Testis (tissue), 2 donors: ENCODE measurements around the gene PERP.

ENCODE experiments used
- CTCF ChIP-seq, 3 experiments: fragments of 450-650 bp in 2 of 3; fragments of 200-600 bp in 1 of 3; sonication (generic) in 1 of 3; IDR thresholded peaks; one replicate each; pipeline ENCODE4 v1.5.1; 2016 to 2019; ENCODE audit warnings: antibody characterized with exemption in 3 of 3, mild to moderate bottlenecking in 2 of 3, moderate library complexity in 1 of 3
- POLR2A ChIP-seq: fragments of 450-650 bp; IDR thresholded peaks from one replicate; pipeline ENCODE4 v1.6.1; 2017; ENCODE audit warnings: antibody characterized with exemption, mild to moderate bottlenecking, moderate library complexity

GRCh38 chr6:138078491-138078890 lies 28.7 kb downstream of the PERP start:
- TF ChIP-seq POLR2A, result no peak
- no peak for TF ChIP-seq CTCF (IDR thresholded peaks at IDR 0.05)
